HG02678 (cell line): ENCODE results near the gene ATXN7.

ENCODE experiments used
- ATAC-seq: cut with Tn5 transposase; IDR thresholded peaks from one replicate; pipeline ENCODE4 v1.9.1; 2021; ENCODE audit warnings: mild to moderate bottlenecking, moderate library complexity; ENCODE audit not compliant: unreplicated experiment

Gene ATXN7

DNA sequence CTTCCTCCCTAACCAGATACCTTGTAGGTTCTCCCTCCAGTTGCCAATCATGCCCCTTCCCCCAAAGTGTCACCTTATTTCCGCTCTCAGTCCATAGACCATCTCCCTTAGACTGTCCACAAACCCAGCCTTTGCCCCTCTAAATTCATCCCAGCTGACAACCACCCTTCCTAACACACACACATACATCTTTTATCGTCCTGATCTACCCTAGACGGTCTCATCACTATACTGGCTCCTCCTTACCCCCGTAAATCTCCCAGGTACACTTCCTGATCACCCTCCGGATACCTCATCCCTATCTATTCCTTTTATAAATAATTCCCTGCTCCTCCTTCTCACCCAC, 890 bp upstream of the ATXN7 start:
- no peak for ATAC-seq

DNA sequence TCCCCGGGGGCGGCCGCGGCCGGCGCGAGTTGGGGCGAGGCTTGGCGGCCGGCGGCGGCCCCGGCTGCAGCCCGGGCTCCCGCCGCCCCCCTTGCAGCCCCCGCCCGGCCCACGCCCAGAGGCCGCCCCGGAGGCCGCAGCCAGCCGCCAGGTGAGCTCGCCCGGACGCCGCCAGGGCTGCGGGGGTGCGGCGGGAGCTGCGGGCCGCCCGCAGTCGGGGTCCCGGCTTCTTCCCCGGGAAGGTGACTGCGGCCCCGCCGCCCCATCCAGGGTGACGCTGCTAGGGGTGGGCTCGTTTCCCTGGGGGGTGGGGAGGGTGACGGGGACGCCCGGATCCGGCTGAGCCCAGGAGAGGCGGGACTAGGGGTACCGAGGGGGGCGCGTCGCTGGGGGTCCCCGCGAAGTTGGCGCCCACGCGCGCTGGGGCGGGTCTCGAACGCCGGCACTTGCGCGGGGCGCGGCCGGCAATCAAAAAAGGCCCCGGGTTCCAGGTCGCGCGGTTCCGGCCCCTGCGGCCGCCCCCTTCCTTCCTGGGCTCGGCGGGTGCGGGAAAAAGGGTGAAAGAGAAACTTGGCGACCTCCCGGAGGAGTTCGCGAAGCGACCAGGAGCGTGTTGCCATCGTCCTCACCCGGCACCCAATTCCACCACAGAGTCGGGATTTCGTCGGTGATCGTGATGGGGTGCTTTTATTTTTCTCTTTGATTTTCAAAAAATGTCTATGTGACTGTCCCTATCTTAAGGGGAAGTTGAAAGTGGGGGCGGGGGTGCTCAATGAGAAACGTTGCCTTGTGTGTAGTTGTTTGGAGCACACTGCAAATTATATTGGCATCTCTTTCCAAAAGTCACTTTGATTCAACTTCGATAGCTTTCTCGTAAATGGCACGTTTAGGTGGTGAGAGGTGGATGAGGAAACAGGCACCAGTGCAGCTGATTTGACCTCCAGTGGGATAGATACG, 619 bp downstream of the ATXN7 start:
- ATAC-seq: peak; percentile 47

DNA sequence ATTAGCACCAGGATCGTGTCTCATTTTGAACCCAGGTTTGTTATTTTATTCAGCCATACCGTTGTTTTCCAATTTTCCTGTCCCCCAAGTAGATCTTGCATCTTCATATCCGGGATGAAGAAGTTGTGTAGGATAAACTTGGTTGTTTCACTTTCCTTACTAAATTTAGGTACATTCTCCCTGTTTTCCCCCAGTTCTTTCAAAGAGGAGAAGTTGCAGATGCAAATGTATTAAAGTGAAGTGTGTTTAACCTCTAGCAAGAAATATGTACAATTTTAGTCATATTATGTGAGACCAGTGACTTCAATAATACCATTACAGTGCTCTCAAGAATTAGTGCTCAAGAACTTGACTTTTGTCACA, 1.3 kb downstream of the ATXN7 start:
- ATAC-seq: no peak

DNA sequence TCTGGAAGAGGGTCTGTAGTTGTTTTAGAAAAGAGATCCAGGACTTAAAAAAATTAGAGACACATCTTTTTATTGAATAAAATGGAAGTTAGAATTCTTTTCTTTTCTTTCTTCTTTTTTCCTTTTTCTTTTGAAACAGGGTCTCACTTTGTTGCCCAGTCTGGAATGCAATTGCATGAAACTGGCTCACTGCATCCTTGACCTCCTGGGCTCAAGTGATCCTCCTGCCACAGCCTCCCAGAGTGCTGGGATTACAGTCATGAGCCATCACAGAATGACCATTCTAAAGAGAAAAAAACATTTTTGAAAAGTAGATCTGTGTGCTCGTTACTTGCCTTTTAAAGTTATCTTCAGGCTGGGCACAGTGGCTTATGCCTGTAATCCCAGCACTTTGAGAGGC, 3.6 kb downstream of the ATXN7 start:
- no peak for ATAC-seq

DNA sequence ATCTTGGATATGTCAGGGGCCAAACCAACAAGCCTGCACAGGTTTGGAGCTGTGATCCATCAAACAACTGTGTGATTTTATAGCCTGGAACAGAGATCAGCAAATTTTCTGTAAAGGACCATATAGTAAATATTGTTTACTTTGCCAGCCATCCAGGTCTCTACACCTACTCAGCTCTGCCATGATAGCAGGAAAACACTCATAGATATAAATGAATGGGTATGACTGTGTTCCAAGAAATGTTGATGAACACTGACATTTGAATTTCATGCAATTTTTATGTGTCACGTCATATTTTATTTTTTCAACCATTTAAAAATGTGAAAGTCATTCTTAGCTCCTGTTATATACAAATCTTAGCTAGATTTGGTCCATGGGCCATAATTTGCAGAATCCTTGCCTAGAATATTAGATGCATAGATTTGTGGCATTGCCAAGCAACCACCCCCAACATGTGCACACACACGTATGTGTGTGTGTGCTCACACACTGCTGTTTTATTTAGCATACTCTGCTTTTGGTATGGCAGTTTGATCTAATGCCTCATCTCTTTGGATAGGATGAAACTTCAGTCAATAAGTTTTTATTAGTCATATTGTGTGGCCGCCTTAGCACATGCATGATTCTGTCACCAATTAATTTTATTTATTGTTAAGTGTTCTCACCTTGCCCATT, 6.4 kb downstream of the ATXN7 start:
- ATAC-seq: no peak

DNA sequence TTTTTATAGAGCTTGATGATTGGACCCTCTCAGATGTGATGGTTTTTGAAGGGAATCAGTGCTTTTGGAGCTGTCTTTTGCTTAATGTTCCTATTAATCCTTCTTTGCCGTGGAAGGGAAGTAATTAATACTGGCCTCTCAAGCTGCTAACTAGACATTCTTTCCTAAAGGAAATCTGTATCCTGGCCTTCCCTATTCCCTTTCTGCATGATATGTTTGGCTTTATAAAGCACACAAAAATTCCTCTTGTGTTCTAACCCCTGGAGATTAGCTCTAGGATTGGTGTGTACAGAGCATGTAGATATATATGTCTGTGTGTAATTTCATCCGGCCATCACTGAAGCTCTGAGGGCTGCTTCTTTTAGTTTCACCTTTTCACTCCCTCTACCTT, 6.9 kb downstream of the ATXN7 start:
- ATAC-seq: no peak

DNA sequence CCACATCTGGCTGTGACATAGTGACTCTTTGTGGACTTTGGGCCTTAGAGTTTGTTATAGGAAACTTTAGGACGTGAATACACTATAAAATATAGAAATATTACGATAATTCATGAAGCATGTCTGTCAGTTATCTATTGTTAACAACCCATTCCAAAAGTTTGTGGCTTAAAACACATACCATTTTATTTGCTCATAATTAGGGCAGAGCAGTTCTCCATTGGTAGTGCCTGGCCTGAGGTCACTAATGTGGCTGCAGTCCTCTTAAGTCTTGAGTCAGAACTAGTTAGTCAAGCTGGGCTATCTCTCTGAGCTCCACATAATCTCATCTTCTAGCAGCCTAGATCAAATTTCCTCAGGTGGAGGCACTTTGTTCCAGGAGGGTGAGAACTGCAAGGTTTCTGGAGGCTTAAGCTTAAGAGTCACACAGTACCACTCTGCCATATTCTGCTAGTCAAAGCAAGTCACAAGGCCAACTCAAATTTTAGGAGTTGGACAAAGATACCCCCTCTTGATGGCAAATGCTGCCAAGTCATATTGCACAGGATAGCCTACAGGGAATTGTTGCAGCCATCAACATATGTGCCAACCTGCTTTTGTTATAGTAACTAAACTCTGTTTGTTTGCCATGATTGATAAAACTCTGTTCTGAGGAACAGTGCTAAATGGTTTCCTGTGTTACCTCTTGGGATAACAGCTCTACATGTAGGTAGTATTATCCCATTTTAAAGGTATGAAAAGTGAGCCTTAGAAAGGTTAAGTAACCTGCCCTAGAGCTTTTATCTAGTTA, 8.7 kb downstream of the ATXN7 start:
- no peak for ATAC-seq

DNA sequence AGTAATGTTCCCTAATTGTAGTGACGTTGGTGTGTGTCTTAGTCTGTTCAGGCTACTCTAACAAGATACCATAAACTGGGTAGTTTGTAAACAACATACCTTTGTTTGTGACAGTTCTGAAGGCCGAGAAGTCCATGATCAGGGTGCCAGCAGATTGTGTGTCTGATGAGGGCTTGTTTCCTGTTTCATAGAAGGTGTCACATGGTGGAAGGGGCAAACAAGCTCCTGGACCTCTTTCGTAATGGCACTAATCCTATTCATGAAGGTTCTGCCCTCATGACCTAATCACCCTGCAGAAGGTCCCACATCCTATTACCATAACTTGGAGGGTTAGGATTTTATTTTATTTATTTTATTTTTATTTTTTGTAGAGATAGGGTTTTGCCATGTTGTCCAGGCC, 11.1 kb downstream of the ATXN7 start:
- no peak for ATAC-seq

DNA sequence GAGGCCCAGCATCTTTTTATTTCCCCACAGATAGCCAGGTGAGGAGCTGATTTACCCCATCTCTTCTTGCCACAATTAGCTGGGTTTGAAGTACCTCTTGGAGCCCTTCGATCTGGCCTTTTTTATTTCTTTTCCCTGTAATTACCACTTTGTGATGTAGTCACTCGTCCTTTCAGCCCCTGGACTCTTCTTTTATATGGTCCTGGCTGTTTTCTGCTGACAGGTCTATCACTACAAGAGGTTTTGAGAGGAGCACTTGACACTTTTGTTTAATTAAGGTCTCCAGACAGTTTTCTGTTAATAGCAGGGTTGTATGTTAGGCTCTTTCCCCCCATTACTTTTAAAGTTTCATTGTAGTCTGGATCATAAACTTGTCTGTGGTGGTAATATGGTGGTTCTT, 11.8 kb downstream of the ATXN7 start:
- no peak for ATAC-seq

DNA sequence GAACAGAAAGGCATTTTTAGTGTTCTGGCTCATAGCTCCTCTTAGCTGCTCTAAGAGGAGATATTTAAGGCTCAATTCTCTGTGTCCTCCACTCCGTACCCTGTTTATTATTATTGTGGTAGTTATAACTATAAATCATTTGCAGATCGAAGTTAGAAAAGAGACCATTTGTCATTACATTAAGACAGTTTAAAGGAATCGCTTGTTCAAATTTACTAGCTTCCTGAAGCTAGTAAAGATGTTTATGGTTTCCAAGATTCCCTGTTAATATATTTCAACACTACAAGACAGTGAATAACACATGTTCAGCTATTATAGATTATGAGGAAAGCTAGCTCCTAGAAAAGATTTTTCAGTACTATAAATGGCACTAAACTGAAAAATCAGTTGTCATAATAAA, 12.6 kb downstream of the ATXN7 start:
- ATAC-seq: no peak

DNA sequence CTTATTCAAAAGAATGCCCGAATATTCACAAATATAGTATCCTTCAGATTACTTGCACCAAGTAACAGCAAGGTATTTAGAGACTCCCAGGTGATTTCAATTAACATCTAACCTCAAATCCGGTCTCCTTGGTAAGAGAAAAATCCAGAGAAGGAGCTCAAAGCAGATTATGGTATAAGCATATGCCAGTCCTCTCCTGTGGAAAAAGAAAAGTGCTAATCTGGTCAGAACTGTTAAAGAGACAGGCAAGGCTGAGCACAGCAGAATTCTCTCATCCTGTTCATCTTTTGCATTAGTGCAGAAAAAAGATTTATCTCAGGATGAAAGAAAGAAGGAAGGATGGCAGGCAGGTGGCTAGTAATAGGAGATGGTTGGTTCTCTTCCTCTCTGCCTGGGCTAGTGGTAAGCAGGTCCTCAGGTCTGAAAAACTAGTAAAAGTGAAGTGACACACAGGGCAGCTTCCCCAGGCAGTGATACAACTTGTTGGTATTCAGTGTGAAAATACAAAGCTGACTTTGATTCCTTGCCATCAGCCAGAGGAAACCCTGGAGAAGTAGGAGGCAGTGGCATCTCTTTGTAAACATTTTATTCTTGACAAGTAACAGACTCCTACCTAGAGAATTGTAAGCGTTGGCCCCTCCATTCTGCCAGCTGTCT, 14.2 kb downstream of the ATXN7 start:
- no peak for ATAC-seq

DNA sequence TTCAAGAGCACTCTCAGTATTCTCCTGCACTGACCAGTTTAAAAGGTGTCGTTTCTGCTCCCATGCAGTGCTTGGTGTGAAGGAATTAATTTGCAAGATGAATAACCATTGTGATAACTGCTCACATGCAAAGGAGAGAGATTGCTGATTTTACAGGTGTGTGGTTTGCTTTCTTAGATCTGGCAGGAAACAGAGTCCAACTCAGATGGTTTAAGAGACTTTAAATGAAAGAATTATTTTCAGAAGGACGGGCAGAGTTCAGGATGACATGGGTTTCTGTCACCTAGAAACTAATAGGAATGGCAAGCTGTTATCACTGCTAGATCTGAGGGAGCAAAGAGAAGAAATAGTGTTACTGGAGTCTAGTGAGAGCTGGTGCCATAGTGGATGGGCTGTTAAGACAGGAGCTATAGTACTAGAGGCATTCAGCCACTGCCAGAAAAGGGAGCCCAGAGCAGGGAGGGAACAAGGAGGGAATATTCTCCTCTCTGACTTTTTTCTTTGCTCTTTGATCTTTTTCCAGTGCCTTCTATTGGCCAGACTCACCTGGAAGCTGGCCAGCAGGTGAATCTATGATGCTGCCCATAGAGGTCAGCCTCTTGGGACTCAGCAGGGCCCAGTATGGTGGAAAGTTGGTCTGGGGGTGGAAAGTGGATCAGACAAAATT, 14.9 kb downstream of the ATXN7 start:
- no peak for ATAC-seq

DNA sequence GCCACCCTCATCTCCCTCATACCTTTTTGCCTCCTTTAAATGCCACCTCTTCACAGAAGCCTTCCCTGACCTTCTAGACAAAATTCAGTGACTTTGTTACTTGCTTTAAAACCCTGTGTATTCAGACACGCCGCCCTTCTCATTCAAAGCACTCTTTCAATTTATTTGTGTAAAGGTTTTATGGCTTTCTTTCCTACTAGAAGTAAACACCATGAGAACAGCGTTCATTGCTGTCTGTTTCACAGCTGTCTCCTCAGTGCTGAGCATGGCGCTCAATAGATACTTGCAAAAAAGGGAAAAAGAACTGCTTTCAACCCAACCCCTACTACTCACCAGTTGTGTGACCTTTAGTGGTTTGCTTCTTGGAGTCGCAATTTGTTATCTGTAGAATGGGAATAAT, 17.0 kb downstream of the ATXN7 start:
- no peak for ATAC-seq

DNA sequence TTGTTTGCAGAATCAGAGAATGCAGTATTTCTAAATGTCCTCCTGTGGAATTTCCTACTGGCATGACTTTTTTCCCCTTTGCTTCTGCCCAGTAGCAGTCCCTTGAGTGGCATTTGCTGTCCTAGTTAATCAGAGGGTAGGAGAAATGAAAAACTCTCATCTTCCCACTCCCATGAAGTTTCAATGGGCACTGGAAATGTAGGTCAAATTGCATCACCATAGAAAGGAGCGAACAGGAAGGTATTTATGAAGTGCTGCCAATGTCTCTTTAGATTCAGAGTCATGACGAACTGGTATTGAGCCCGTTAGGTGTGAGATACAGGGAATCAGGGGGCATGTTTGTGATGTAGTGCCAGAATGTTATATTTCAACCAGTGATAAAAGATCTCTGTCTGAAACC, 23.2 kb downstream of the ATXN7 start:
- ATAC-seq: no peak

DNA sequence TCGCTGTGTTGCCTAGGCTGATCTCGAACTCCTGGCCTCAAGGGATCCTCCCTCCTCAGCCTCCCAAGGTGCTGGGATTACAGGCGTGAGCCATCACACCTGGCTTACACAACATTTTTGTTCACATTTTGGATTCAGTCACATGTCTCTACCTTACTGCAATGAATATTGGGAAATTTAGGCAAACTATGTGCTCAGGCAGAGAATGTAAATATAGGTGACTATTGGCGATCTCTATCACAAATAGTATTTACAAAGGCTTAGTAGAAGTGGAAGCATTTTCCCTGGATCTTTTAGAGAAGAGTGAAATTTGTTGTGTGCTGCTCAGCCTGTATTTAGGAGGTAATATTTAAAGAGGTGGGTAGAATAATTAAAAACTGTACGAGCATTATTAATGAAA, 27.9 kb downstream of the ATXN7 start:
- ATAC-seq: no peak

DNA sequence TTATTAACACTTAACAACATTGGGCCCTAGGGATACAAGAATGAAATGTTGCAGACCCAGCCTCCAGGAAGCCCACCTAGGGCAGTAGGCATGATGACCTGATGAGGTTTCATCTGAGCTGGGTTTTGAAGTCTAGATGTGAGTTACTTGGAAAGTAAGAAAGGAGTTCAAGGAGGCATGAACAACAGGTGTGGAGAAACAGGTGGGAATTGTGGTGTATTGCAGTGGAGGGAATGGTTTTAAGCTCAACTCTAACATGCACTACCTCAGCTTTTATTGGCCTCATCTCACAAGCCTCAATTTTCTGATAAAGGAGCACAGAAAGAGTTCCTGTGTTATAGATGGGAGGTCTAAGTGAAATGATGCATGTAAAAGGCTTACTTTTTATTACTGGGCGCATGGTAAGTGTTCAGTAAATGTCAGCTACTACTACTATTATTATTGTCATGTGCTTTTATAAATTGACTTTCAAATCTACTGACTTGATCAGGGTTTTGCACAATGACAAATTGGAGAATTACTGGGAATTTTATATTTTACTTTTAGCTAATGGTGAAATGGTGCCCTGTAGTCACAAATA, 29.2 kb downstream of the ATXN7 start:
- no peak for ATAC-seq

DNA sequence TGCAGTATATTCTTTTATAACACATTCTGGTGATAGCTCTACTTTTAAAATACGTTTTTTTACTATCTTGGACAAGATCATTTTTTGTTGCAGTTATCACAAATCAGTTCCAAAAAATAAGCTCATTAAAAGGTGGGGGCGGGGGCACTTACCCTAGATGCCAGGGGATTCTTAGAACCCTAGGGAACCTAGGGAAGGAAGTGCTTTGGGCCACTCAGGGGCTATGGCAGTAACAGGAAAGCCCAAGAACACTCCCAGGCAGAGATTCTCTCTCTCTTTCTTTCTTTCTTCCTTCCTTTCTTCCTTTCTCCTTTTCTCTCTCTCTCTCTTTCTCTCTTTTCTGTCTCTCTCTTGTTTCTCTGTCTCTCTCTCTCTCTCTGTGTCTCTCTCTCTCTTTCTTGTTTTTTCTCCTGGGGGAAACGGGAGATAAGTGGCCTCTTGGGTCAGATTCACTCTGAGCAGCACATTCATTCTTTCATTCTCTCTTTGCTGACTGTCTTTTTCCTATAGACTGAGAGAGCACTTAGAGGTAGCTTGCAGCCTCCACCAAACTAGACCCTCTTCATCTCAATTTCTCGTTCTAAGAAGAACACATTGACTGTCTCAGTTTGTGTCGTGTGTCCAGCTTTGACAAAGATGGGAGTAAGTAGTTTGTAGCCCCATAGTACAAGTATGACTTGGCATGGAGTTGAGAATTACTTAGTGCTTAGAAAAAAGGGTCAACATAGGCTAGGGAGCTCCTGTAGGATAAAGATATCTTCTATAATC, 31.9 kb downstream of the ATXN7 start:
- no peak for ATAC-seq

DNA sequence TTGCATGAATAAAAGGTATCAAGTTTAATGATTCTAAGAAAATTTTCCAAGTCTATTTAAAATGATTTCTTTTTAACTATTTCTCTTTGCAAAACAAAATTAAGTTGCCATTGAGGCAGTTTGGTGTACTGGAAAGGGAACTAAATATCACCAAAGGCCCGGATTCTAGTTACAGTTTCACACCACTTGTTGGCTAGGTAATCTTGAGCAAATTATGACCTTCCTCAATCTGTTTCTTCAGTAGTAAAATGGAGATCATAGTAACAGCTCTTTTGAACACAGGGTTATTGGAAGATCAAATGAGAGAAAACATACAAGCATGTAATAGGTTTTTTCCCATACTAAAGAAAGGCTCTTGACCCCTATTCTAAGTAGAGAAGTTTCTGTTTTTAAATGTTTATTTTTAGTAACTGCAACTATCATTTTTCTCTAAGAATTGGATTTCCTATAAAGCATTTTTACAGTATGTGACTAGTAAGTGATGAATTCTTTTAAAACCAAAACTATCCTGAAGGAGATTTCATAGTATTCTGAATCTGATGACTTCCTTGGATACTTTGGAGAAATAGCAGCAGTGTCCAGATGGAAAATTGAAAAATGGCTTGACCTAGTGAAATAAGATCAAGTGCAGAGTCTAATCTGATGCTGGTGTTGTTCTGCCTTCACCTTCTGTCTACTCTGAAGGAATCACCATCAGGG, 32.8 kb downstream of the ATXN7 start:
- peak; percentile 75 for ATAC-seq

DNA sequence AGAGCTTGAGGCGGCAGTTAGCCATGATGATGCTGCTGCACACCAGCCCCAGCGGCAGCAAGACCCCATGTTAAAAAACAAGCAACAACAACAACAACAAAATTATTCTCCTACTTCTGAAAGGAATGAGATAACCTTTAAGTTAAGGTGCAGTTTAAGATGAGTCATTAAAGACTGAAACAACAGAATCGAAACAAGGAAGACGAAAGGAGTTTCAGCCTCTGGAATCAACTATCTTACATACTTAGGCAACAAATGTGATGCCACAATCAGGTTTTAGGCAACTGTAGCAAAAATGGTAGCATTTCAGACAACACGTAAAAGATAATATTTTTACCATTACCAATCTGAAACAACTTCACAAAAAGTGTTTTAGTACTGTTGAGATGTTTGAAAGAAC, 36.3 kb downstream of the ATXN7 start:
- no peak for ATAC-seq
